GM19193 (cell line): Measurements from ENCODE around the gene FBXO36.

Experiments used
- POLR2A ChIP-seq: IDR thresholded peaks from 4 replicates; pipeline ENCODE4 v1.6.1; 2011; ENCODE audit not compliant: insufficient read depth, insufficient read length; ENCODE audit errors: extremely low read depth

Gene FBXO36

DNA sequence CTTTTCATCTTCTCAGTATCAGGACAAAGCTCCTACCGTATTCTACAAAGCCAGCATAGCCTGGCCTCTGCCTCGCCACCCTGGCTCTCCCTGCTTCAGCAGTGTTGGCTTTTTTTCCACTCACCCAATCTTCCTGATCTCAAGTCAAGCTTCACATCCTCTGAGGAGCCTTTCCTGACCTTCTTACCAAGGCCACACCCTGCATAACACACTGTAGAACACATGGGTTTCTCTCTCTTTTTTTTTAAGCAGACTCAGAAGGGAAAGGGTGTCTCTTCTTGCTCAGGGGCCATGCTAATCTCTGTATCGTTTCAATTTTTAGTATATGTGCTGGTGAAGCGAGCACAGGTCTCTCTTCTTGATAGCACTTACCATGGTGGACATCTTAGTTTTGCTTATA is 15.2 kb downstream of the FBXO36 start:
- no peak for TF ChIP-seq POLR2A

DNA sequence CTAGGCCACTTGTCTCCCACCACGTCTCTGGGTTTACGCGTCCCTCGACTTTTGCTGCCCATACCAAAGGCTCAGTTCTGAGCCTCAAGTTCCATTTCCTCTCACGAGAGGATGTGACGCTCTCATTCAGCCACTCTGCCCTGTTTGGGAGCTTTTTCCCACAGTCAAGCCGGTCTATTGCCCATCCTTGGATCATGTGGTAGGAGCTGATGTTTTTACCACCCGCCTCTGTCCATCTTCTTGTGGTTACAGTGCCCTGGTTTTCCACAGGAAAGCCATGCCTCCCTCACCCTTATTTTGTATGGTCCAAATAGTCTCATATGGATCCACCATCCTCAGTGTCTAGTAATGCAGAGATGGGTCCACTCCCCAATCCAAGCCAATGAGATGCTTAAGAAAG is 20.4 kb downstream of the FBXO36 start:
- TF ChIP-seq POLR2A = no peak

DNA sequence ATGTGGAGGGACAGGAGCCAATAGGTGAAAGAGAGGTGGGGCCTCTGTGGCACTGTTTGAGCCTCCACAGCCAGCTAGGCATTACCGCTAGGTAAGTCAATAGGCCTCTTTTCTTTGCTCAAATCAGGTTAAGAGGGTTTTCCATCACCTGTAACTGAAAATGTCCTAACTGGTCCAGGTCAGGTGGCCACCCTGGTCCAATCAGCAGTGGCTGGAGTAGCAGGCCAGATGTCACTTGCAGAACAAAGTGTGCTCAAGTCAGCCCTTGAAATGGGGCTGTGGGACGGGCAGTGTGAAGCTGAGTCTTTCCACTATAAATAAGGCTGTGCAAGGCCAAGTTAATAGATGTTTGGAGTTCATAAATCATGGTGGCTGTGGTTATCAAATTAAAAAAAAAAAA is 20.9 kb downstream of the FBXO36 start:
- TF ChIP-seq POLR2A = no peak

DNA sequence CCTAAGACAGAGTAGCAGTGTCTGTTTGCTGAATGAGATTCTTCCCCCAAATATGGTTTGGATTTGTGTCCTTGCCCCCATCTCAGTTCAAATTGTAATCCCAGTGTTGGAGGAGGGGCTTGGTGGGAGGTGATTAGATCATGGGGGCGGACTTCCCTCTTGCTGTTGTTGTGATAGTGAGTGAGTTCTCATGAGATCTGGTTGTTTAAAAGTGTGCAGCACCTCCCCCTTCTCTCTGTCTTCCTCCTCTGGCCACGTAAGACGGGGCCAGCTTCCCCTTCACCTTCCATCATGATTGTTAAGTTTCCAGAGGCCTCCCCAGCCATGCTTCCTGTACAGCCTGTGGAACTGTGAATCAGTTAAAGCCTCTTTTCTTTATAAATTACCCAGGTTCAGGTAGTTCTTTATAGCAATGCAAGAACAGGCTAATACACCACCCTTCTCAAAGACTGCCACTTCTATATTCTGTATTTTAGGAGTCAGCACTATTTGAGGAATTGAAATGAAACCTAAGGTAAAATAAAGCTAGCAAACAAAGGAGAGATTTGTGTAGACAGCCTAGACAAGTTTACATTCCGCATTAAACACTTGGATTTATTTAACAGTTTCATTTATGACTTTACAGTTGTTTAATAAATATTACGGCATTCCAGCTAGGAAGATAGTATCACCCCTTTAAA is 21.6 kb downstream of the FBXO36 start:
- no peak for TF ChIP-seq POLR2A

DNA sequence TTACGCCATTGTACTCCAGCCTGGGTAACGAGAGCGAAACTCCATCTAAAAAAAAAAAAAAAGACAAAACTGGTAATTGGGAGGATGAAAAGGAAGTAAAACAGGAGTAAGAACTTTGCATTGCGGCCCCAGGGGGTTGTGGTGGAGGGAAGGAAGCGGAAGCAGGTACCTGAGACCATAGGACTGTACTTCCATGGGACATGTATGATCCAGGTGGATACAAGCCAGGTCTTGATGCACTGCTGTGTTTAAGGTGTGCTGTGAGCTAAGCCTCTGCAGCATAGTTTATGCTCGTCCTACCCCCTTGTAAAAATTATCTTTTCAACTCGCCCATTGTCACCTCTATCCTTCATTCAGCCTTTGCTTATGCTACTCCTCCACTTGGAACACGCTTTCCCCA is 23.7 kb downstream of the FBXO36 start:
- TF ChIP-seq POLR2A = no peak

DNA sequence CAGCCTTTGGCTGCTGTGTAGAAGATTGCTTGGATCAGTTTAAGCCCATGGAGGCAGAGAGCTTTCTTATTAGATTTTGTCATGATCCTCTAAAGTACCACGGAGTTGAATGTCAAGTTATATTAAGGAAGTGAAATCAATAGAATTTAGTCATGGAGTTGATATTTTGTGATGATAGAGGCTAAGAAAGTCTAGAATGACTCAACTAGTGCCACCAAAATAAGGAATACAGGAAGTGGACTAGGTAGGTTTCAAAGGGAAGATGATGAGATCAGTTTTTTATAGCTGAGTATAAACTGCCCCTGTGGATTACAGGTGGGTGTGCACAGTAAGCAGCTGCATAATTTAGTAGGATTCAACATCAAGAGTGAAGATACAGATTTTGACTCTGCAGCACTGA is 25.2 kb downstream of the FBXO36 start:
- TF ChIP-seq POLR2A = no peak

DNA sequence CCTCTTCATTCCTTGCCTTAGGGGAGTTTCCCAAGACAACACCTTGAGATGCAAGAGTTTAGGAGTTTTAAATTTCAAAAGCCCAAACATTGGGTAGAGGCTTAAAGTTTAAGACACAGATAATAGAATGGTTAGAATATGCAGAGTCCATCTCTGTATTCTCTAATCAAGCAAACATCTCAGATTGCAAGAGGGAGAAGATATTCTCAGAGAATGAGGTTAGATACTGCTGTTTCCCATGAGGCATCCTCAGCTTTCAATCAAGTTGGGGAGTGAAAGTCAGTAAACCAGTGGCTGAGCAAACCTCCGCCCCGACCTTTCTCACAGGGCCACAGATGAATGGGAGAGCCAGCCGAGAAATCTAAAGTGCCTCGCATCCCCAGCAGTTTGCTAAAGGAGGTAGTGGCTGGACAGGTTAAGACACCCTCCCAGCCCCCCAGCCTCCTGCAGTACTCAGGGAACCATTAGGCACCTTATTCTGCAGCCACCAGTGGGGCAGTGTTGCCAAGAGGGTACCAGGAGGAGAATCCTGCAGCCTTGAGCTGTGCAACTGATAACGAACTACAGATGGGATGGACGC is 30.0 kb downstream of the FBXO36 start:
- TF ChIP-seq POLR2A = no peak

DNA sequence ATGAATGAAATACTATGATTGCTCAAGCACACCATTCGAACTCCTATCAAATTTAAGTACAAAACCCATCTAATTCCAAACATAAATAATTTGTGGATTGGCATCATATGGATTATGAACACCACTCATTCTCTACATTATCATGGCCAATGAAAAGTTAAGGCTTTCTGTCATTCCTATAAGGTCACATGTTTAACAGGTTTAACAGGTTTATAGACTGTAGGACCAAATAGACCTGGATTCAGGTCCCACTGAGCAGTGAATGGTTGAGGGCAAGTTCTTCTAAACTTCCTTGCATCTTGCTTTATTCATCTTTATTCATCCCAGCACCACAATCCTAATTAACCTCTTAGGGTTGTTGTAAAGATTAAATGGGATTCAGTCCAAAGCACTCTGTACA is 33.4 kb downstream of the FBXO36 start:
- TF ChIP-seq POLR2A = no peak

DNA sequence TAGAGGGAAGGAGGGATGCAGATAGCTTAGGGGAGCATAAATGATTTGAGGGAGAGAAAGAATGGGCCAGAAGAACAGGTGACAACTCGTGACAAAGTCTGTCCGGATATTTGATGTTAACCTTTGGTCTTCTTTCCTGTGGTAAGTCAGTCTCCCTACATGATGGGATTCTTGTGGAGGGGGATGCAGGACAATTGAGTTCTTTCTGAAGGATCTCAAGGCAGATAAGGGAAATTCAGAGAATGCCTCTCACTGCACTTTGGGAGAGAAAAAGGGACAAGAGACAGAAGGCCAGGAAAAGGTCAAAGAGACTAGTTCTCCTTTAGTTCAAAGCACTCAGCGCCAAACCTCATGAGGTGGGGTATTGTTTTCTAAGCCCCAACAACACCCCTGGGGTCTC is 34.2 kb downstream of the FBXO36 start:
- TF ChIP-seq POLR2A = no peak

DNA sequence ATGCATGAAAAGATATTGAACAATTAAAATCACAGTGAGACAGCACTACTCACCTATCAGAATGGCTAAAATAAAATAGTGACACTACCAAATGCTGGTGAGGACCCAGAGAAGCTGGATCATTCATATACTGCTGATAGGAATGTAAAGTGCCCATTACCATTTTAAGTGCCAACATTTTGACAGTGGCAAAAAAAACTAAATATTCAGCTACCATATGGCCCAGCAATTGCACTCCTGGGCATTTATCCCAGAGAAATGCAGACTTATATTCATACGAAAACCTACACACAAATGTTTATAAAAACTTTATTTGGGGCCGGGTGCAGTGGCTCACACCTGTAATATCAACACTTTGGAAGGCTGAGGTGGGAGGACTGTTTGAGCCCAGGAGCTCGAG is 47.6 kb downstream of the FBXO36 start:
- no peak for TF ChIP-seq POLR2A

DNA sequence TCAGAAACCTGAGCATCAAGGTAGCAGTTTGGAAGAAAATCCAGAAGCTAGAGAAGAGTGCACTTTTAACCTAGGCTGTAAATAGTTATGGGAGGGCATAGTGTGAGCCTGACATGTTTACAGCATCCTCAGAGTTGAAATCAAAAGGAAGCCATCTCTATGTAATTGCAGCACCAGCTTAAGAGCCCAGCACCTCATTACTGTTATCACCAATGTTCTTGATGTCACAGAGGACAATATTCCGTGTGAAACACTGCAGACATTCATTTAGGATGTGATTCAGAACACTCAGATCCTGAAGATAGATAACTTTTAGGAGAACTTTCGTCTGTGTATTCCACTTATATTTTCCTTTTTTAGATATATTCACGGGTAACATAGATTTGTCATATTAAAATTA is 48.1 kb downstream of the FBXO36 start:
- TF ChIP-seq POLR2A = no peak

DNA sequence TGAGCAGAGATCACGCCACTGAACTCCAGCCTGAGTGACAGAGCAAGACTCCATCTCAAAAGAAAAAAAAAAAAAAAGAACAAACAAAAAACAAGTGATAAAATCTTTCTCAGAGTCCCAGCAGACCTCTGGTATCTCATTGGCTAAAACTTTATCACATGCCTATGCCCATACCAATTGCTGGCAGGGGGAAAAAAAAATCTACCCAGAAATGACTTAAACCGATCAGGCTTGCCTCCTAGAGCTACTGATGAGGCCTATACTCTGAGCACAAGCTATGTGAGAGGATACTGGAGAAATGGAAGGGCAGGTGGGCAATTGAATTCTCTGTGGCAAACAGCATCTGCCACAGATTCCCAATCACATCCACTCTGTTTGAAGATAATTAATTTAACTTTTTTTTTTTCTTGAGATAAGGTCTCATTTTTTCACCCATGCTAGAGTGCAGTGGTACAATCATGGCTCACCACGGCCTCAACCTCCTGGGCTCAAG is 49.0 kb downstream of the FBXO36 start:
- no peak for TF ChIP-seq POLR2A

DNA sequence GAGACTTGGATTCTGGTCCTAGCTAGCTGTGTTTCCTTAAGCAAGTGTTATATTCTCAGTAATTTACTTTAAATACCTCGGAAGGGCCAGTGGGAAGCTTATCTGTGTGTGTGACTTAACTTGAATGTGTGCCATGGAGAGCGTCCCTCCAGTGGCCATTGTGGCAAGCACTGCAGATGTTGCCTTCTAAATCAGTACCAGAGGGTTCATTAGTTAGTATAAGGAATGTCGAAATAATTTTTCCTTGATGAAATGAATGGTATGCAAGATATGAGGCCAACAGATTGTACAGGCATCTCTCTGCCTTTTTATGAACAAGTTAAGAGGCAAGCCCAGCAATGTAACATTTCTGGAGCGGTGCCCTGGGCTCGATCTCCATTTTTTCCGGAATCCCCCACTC is 52.0 kb downstream of the FBXO36 start:
- TF ChIP-seq POLR2A = no peak

DNA sequence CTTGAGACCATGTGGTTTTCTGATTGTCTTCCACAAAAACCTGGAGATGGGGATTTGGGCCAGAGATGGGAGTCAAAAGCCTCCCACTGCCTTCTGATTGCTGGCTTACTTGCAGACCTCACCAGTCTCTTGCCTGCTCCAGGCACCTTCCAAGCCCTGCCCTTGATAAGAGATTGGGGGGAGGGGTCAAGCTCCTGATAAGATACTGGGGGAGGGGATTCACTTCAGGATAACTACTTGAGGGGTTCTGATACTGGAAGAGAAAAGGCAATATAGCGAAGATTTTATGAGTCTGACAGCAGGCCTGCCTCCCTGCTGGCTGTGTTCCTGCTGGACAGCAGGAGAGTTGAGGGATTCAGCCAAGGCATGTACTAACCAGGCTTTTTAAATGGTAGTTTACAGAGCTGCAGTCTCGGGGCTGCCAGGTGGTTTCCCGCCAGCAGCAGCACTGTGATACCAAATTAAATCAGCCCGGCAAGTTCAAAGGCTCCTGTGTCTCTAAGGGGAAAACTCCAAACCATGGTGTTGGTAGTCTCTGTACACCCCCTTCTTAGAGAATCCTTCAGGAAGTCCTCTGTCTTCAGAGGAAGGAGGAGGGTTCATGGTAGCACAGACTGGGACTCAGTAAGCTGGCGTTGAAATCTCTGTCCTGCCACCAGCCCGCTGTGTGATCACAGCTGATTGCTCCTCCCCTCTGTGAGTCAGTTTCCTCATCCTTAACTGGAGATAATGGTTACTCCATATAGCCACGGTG is 58.3 kb downstream of the FBXO36 start:
- no peak for TF ChIP-seq POLR2A

DNA sequence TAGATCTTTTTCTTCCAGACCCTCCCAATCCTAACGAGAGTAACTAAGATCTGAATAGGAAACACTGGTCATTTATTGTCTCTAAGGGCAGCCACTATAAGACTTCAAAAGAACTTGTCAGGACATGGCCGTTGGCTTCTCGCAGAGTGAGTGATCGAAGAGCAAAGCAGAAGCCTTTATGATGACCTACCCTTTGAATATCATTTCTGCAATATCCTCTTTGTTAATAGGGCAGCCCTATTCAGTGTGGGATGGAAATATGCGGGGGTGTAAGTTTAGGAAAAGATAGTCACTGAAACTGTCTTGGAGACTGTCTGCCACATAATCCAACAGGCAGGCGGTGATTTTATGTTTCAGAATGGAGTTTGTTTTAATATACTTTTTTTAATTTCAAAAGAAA is 70.9 kb downstream of the FBXO36 start:
- no peak for TF ChIP-seq POLR2A

DNA sequence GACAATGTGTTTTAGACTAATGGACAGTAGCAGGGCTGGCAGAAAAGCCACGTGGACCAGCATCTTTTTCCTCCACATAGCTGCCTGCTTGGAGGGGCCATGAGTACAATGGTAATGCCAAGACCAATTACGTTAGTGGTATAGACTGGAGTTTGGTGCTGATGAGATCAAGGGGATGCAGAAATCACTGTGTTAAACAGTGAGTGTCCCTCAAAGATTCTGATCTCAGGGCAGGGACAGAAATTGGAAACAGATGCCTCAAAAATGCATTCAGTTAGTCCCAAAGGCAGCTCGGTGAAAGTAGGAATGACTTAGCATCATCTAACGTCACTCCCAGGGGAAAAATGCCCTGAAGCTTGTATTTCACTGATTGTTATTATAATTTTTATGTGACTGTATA is 74.0 kb downstream of the FBXO36 start:
- TF ChIP-seq POLR2A = no peak

DNA sequence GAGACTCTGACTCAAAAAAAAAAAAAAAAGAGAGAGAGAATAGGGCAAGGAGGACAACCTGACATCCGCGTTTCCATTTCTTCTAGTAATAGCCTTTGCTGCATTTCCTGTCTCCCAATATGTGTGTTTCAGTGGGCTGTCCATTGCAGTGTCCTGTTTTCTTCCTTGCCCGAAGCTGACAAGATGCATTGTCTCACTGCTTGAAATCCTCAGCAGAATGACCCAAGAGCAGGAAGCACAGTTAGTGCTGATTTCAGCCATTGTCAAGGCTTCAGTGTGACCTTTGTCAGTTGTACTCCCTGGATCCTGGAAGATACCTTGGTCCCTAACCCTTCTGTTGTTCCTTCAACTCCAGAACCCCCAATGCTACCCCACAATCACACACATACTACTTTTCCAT is 75.3 kb downstream of the FBXO36 start:
- no peak for TF ChIP-seq POLR2A
